Glomerular visceral epithelial cell (primary cell): Measurements from ENCODE around the gene CCM2.

ENCODE experiments used
- DNase-seq: peaks from one replicate; pipeline ENCODE4 v3.0.0-alpha.2; 2016; ENCODE audit errors: extremely low spot score

CCM2 gene

GRCh38 chr7:45080958-45081669, 81.1 kb downstream of the CCM2 start:
- no peak for DNase-seq

GRCh38 chr7:45081670-45081974, 81.6 kb downstream of the CCM2 start:
- no peak for DNase-seq

- no peak for DNase-seq
These were observed 82.2 kb downstream of the CCM2 start for GRCh38 chr7:45082031-45082830.

- peak; percentile 30 for DNase-seq
These were observed 82.9 kb downstream of the CCM2 start for GRCh38 chr7:45082831-45083331.

GRCh38 chr7:45084336-45084735, 84.3 kb downstream of the CCM2 start:
- DNase-seq = no peak

- DNase-seq = no peak
These were observed 85.1 kb downstream of the CCM2 start for GRCh38 chr7:45084901-45085618.

- DNase-seq = no peak
These were observed 85.7 kb downstream of the CCM2 start for GRCh38 chr7:45085619-45086200.

- no peak for DNase-seq
These were observed 86.5 kb downstream of the CCM2 start for GRCh38 chr7:45086331-45087065.

- no peak for DNase-seq
These were observed 87.5 kb downstream of the CCM2 start for GRCh38 chr7:45087301-45088145.

GRCh38 chr7:45088146-45088701, 88.2 kb downstream of the CCM2 start:
- no peak for DNase-seq

GRCh38 chr7:45088821-45089340, 88.9 kb downstream of the CCM2 start, which contains the start of gene NACAD:
NACAD (minus strand) TSS chr7:45088969; CDS start chr7:45088894, 75 bp downstream.
- peak; percentile 15 for DNase-seq

GRCh38 chr7:45089341-45089891, 89.4 kb downstream of the CCM2 start:
- DNase-seq = peak; percentile 48

GRCh38 chr7:45092100-45092930, 92.3 kb downstream of the CCM2 start:
- DNase-seq = no peak

GRCh38 chr7:45092931-45093235, 92.9 kb downstream of the CCM2 start:
- DNase-seq = no peak

- DNase-seq = no peak
These were observed 99.2 kb downstream of the CCM2 start for GRCh38 chr7:45098983-45099839.

GRCh38 chr7:45099891-45100760, 100.1 kb downstream of the CCM2 start:
- DNase-seq = no peak
